HG03457 (cell line): ENCODE measurements around the gene FAM180A.
"Not testable (repeated sequence)": the region's sequence is repeated elsewhere in the genome, so short reads cannot be mapped to it uniquely, and the experiment has no call there.

Experiments
- ATAC-seq: cut with Tn5 transposase; IDR thresholded peaks from one replicate; pipeline ENCODE4 v1.9.1; 2021; ENCODE audit warnings: moderate number of reproducible peaks; ENCODE audit not compliant: unreplicated experiment

The FAM180A gene

DNA sequence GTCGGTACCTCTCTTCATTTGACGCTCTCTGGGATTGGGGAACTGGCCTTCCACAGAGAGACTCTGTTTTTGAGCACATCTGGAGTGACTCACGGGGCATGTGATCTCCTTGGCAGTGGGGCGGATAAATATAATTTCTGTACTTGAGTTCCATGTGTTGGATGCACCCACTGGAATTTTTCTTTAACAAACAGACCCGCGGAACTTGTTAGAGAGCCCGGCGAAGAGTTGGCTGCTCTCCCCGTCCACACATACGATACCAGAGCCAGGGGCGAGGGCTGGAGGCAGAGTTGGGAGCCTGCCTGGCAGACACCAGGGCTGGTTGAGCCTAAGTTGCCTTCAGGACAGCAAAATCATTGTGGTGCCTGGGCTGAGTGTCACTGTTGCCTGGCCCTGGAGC, at the start of gene FAM180A:
TSS of gene FAM180A (minus strand) at position 44 of the 400 bp plus-strand sequence. CDS start 233 bp downstream, outside the sequence.
- no peak for ATAC-seq

DNA sequence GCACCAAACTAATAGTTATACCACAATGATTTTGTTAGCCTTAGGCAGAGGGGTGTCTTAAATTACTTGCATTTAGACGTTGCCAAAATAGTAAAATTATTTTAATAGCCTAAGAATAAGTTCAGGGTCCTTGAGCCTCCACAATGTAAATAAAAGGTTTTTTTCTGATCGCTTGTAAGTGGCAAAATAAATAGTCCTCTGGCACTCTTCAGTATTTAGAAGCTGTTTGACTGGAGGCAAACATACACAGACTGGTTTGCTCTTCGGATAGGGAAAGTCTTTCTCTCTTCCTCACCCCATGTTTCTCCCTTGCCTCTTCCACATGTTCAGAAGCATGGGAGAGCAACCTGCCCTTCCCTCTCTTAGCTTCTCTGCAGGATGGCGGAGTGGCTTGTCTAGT, 49.5 kb upstream of the FAM180A start:
- no peak for ATAC-seq

DNA sequence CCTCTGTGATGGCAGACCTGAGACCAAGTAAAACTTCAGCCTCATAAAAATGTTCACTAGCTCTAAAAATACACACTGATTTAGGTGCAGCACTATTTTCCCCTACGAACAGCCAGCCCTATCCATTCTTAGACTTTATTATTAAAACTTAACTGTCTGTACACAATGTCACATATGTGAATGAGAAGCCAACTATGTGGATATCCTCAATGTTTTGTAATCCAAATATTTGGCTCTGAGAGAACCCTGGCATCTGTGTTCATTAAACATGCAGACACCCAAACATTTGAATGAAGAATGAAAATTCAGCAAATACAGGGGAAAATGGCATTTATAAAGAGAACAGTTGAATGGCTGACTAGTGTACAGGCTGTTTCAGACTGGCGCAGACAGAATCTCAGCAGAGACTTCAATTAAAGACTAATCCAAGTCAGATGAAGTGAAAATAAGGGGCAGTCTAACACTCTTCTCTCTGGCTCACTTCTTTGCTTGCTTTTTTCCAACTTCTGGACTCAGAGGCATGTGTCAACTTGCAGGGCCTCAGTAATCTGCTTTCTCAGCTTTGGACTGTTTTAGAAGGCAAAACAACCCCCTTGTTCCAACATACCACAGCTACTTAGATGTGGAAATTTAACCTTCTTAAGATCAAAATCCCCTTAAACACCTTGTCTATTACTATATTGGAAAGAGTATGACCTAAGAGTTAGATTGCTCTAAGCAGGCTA, 47.4 kb upstream of the FAM180A start:
- ATAC-seq, result no peak

DNA sequence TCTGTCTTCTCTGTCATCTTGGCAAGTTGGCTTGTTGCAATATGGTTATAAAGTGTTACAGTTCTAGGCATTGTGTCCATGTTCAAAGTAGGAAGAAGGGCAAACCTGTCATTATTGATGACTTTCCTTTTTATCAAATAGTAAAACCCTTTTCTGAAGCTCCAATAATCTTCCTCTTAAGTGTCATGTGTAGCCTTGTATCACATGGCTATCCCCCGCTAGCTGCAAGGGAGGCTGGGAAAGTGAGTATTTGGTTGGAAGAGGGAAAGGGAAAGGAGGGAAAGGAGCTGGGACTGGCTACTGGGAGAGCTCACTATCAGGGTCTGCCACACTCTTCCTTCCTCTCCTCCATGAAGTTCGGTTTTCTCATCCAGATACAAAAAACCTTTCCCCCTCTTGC, 45.2 kb upstream of the FAM180A start:
- ATAC-seq, result no peak

DNA sequence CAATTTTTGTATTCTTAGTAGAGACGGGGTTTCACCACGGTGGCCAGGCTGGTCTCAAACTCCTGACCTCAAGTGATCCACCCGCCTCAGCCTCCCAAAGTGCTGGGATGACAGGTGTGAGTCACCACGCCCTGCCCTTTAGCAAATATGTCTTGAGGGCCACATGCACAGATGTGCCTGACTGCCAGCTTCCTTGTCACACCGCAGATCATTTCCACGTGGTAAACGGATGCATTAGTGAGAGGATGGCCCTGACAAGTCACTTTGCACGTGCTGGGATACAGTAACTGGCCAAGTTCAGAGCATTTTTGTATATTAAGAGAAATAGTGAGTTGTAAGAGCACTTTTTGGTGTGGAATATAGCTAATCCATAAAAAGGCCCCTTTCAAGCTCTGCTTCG, 44.3 kb upstream of the FAM180A start:
- no peak for ATAC-seq

DNA sequence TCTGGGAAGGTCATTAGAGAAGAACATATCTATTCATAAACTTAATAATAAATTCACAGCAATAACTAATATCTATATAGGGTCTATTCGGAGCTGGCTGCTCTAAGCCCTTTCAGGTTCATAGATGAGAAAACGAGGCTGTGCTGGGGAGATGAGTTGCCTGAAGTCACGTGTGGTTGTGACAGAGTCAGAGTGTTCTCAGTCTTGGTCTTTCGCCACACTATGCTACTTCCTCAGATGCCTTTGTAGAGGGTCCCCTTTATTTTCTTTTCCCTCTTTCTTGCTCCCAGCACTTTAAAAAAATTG, 43.7 kb upstream of the FAM180A start:
- ATAC-seq, result no peak

DNA sequence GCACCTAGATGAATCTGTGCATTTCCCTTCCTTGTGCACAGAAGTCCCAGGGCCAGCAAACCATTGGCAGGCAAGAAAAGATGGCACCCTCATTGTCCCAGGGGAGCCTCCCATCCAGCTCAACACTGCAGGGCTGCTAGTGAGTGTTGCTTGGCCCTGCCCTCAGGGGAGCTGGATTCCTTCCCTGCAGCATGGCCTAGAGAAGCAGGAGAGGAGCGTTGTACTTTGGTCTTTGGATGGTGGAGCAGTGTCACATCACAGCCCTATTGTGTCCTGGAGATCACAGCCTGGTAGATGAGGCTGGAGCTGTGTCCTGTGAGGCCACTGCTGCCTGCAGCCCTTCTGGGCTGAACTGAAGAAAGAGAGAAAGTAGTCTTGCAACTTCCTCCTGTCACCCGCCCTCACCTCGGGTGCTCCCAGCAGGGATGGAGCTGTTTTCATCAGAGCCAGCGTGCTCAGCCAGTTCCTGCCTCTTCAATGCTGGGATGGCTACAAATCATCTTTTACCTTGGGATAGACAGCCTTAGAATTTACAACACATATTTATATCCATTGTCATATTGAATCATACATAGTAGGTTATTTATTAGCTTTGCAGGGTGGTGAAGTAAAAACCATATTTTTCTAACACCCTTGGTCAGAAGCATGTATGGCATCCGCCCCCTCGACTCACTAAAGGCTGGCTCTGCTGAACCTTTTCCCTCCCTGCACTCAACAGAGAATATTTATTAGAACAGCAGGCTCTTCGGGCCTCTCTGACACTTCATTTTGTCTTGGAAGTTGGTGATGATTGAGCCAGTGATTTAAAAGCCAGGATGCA, 43.1 kb upstream of the FAM180A start:
- ATAC-seq, result no peak

DNA sequence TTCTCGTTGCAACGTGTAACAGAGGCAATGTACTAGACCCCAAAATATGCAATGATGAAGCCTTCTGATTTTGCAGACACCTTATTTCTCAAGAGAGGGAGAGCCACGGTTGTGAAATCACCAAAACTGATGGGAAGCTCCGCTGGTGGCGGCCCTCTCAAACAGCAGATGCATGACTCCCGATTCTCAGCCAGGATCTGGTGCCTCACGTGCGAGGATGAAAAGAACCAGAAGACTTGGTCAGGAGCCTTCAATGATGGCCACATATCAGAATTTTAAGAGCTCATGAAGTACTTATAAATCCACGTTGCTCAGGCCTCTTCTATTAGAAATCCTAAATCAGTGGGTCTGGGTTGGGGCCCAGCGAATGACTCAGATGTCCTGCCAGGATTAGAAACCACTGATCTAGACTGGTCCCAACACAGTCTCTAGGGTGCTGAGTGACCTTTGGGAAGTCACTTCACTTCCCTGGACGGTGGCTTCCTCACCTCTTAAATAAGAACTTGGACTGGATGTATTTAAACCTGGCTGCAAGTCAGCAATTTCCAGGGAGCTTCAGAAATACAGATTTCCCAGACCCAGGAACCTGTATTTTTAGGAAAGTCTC, 41.9 kb upstream of the FAM180A start:
- no peak for ATAC-seq

DNA sequence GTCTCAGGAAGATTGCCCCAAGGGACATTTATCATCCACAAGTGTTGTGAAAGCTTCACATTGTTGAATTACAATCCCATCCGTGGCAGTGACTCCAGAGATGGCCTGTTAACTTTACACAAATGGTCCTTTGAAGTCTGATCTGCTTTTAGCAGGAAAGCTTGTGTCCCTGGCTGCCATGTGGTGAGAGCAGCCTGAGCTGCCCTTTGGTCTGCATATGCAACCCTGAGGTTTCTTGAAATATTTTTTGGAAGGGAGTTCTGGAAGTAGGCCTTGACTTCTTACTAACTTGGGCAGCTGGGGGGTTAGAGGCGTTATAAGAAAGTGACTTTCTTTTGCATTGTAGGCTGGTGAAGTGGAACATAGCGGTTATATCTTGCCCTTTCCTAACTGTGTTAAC, 41.3 kb upstream of the FAM180A start:
- ATAC-seq, result no peak

DNA sequence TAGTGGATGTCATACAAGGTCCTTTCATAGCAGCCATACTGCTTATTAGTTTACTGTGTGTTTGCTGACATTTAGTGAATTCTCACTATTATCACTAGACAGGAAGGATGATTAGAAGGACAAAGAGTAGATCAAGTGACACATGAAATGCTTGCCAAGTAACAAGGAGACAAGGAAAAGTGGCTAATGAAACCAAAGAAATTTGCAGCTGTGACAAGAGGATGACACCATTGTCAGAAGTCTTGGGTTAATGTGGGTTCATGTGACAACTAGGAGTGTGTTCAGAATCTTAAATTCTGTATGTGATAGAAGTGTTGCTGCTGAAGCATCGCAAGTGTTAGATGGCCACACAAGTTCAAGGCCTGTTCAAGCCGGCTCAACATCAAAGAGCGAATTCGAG, 40.8 kb upstream of the FAM180A start:
- ATAC-seq, result no peak

DNA sequence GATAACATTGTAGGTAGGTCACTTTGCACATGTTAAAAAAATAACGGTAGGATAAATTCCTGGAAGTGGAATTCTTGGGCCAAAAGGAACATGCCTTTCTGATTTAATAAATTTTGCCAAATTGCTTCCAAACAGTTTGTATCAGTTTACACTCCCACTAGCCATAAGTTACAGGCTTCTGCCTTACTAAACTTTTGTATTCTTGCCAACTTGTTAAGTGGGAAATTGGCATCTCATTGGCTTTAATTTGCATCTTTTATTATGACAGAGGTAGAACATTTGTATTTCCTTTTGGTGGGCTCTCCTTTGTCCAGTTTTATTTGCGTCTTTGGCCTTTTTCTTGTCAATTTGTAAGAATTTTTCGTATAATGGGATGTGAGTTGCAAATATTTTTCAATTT, 38.3 kb upstream of the FAM180A start:
- no peak for ATAC-seq

DNA sequence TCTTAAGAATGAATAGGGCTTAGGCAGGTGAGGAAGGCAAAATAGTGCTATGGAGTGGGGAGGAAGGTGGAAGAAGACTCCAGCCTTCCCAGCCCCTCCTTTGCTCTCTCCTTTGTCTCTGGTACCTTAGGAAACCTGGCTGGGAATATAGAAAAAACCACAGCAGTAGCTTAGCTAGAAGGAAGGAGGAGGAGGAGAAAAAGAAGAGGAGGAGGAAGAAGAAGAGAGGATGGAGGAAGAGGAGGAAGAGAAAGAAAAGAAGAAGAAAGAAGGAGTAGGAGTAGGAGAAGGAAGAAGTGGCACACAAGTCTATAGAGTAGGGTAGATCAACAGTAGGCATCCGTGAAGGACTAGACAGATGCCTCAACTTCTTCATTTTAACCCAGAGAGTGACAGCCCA, 36.5 kb upstream of the FAM180A start:
- ATAC-seq, result no peak

DNA sequence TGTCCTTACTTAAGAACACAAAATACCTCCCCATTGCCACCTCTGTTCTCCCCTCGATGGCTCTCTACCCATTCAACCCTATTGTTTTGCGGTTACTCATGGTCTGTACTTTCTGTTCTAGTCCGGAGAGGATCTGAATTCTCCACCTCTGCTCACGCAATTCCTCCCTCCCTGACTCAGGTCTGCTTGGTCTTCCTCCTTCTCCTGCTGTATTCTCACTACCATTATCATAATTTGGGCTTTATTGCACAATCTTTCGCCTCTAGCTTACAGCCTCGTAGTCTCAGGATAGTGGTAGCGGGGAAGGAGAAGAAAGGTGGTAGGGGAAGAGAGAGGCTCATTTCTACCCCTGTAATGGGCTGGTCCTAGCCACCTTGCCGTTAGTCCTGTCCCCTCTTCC, 35.4 kb upstream of the FAM180A start:
- no peak for ATAC-seq

DNA sequence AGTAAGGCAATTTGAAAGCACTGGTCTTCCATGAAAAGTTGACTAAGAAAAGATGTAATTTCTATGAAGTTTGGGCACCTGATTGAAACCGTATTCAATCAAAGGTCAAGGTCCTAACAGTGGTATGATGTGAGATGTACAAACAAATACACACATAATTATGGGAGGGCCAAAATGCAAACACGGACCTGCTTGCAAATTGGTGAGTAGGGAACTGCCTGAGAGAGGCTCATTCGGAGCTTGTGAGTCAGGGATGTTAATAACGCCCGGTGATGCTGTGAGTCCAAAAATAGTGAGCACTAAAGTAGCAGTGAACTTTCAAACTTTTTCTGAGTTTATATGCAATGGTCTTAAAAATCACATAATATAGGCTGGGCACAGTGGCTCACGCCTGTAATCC, 34.2 kb upstream of the FAM180A start:
- no peak for ATAC-seq

DNA sequence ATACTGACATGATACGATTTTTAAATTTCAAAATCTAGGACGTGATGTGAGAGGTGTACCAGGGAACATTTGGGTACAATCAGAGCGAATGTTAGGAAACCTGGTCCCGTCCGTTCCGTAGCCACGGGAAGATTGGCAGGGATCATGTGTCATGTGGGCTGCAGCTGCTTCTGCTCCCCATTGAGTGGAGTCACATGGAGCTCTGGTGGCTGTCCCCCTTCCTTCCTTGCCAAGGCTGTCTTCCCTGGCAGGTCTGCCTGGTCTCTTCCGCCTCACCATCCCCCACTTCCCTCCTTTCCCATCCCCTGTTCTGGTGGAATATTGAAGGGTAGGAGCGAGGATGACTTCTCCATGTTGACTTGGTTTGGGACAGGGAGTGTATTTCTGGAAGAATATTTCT, 33.8 kb upstream of the FAM180A start:
- ATAC-seq, result no peak

DNA sequence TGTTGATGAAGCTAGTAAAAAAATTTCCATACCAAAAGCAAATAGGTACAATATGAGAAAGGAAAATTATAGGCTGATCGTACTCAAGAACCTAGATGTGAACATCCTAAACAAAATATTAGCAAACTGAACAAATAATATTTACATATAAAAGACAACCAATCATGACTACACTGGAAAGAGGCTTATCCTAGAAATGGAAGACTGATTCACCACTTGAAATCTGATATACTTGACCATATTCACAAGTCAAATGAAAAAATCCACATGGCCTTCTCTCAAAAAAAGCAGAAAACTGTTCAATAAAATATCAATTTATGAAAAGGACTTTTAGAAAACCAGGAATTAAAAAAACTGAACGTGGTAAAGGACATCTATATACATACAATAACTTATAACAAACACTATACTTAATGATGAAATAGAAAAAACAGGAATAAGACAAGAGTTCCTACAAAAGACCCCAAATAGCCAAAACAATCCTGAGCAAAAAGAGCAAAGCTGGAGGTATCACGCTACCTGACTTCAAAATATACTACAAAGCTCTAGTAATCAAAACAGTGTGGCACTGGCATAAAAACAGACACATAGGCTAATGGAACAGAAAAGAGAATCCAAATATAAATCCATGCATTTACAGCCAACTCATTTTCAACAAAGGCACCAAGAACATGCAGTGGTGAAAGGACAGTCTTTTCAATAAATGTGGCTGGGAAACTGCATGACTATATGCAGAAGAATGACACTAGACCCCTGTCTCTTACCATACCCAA, 29.2 kb upstream of the FAM180A start:
- no peak for ATAC-seq

DNA sequence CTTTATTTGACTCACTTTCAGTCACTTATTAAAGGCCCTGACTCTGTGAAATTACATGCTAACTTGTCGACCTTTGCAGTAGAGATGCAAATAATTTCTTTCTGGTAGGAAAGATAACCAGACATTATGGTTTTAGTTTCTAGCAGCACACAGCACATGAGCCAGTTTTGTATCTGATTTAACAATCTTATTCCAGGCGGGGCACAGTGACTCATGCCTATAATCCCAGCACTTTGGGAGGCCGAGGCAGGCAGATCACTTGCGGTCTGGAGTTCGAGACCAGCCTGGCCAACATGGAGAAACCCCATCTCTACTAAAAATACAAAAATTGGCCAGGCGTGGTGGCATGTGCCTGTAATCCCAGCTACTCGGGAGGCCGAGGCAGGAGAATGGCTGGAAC, 27.3 kb upstream of the FAM180A start:
- ATAC-seq, result not testable (repeated sequence)

DNA sequence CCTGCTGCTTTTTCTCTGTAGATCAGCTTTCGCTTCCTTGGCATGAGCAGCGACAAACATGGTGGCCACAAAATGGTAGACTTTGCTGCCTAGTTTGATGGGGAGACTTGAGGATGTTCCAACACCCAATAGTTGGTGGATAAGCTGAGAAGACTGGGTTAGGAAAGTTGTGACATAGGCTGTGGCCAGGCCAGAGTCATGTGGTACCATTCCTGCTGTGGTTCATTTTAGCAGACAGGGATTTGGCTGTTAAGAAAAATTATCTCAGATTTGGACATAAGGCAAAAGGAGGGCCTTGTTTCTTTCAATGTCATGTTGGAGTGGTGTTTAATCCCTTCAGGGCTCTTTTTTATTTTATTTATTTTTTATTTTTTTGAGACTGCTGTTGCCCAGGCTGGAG, 26.6 kb upstream of the FAM180A start:
- no peak for ATAC-seq

DNA sequence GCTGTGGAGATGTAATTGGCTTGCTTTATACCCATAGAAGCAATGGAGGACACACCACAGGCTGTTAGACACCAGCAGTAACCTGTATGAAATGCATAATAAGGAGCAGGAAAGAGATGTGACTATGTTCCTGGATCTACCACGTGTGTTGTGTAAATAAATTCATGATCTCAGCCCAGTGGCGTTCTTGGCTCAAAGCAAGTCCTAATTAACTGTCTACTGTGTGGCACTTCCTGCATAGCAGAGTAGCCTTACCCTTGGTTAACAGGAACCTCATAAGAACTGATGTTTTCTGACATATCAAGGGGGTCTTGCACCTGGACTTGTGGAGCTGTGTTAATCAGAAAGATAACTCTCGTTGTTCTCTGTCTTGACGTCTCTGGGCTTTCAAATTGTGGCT, 25.7 kb upstream of the FAM180A start:
- ATAC-seq, result no peak

DNA sequence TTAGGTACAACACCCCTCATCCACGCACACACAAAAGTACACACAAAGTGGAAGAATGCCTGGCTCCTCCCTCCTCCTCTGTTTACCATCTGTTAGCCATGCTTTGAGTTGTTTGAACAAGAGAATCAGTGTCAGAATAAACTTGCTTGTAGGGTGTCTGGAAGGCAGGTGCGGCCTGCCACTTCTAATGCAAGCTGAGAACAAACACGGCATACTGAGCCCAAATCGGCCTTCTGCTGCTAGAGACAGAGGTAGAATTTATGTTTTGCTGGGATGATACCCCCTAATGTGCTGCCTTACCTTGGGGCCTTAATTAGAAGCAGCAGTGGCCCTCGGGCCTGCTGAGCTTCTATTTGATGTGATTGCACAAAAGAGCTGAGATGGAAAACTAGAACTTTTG, 24.9 kb upstream of the FAM180A start:
- ATAC-seq, result no peak

DNA sequence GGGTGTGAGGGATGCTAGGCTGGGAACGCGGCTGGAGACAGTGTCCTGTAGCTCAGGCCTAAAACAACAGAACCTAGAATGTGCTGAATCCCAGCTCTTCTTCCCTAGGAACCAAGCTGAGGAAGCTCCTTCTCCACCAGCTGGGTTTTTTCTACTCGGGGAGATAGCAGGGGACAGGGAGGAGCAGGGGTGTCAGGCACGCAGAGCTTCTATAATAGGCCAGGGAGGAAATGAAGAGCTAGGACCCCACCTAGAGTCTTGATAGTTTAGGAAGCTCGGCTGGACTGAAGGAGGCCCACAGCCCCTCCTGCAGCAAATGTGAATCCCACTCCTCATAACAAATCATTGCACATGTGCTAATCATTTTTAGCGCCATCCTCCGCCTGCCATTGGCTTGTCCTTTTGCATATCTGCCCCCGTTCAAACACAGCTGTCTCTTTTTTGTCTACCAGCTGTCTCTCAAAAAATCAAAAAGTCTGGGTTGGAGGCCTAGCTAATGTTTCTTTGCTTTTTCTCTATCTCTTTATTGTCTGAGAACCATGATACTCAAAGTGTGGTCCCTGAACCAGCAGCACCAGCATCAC, 24.1 kb upstream of the FAM180A start:
- no peak for ATAC-seq
